HepG2 (cell line): ENCODE results near the gene ZBTB25. TPM values are rescaled to one million over a fixed set of nuclear protein-coding genes. Genes with fewer than 3 reads are reported as not detected.

Experiments
- ZFP36 ChIP-seq: fragments of 150-350 bp; IDR thresholded peaks from 2 replicates; pipeline ENCODE4 v1.6.1; 2018; ENCODE audit warnings: borderline replicate concordance, low read length, low read depth; ENCODE audit not compliant: partially characterized antibody
- ZNF142 ChIP-seq: sonication (generic); formaldehyde crosslinking; IDR thresholded peaks from 2 replicates; pipeline ENCODE4 v1.4.0; 2020; ENCODE audit warnings: missing genetic modification reagents
- ZNF687 ChIP-seq: sonication (generic); formaldehyde crosslinking; IDR thresholded peaks from 2 replicates; pipeline ENCODE4 v1.5.1; 2020; ENCODE audit warnings: mild to moderate bottlenecking, missing genetic modification reagents, moderate library complexity
- polyA plus RNA-seq, 8 experiments: library from polyadenylated mRNA; depleted of rRNA in 3 of 8; stranded (reverse) in 7 of 8; unstranded in 1 of 8; fragments of >200 nt; fragmentation: Illumina TruSeq in 4 of 8; extraction: Trizol in 4 of 8; gene quantifications; 2 replicates each; pipeline versions ENCODE4 v1.2.1 to v1.2.3, GENCODE V29; 2011 to 2016; ENCODE audit warnings: low read depth in 4 of 8, missing spikeins in 1 of 8, mixed read lengths in 1 of 8; ENCODE audit not compliant: insufficient read depth in 1 of 8
- total RNA-seq, 5 experiments: library from RNA; depleted of rRNA; stranded (reverse); fragments of >200 nt; fragmentation: Illumina TruSeq; extraction: Trizol; gene quantifications; 2 replicates each; pipeline ENCODE4 v1.2.3, GENCODE V29; 2016; ENCODE audit warnings: low read depth in 1 of 5

Gene ZBTB25
- total and polyA plus RNA-seq, 2 of the 13 experiments (the other 11 are each of a cell fraction or from before 2014, with no cell fraction given) = 3.5 to 7.6 TPM

GRCh38 chr14:64422756-64423155 lies 80.9 kb downstream of the ZBTB25 start (continued):
- TF ChIP-seq ZFP36 (no peak), ZNF687 (CRISPR knock-in tag) (no peak), ZNF142 (CRISPR knock-in tag) (no peak)
